ENCODE measurements around the gene UBE2N. TPM values are rescaled to one million over a fixed set of nuclear protein-coding genes. Genes with fewer than 3 reads are reported as not detected.

Gene UBE2N
- total and polyA plus RNA-seq, 2 of the 8 experiments (the other 6 are each of a cell fraction or from before 2014, with no cell fraction given): 108 to 225 TPM

DNA sequence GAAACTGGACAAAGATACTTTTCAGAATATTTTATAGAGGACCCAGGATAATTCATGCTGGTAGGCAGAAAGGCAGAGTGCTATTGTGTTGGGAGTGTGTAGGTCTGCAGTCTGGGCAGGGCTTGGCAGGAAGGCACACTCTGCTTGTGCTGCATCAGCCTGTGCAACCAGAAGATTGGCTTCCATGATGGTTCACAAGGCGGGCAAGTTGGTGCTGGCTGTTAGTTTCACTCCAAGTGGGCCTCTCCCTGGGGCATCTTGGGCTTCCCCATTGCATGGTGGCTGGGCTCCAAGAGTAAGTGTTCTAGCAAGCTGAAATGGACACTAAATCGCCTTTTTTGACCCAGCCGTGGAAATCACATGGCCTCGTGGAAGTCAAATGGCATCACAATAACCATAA is 1.8 kb upstream of the UBE2N start (continued):
- TF ChIP-seq, protein P1, sequence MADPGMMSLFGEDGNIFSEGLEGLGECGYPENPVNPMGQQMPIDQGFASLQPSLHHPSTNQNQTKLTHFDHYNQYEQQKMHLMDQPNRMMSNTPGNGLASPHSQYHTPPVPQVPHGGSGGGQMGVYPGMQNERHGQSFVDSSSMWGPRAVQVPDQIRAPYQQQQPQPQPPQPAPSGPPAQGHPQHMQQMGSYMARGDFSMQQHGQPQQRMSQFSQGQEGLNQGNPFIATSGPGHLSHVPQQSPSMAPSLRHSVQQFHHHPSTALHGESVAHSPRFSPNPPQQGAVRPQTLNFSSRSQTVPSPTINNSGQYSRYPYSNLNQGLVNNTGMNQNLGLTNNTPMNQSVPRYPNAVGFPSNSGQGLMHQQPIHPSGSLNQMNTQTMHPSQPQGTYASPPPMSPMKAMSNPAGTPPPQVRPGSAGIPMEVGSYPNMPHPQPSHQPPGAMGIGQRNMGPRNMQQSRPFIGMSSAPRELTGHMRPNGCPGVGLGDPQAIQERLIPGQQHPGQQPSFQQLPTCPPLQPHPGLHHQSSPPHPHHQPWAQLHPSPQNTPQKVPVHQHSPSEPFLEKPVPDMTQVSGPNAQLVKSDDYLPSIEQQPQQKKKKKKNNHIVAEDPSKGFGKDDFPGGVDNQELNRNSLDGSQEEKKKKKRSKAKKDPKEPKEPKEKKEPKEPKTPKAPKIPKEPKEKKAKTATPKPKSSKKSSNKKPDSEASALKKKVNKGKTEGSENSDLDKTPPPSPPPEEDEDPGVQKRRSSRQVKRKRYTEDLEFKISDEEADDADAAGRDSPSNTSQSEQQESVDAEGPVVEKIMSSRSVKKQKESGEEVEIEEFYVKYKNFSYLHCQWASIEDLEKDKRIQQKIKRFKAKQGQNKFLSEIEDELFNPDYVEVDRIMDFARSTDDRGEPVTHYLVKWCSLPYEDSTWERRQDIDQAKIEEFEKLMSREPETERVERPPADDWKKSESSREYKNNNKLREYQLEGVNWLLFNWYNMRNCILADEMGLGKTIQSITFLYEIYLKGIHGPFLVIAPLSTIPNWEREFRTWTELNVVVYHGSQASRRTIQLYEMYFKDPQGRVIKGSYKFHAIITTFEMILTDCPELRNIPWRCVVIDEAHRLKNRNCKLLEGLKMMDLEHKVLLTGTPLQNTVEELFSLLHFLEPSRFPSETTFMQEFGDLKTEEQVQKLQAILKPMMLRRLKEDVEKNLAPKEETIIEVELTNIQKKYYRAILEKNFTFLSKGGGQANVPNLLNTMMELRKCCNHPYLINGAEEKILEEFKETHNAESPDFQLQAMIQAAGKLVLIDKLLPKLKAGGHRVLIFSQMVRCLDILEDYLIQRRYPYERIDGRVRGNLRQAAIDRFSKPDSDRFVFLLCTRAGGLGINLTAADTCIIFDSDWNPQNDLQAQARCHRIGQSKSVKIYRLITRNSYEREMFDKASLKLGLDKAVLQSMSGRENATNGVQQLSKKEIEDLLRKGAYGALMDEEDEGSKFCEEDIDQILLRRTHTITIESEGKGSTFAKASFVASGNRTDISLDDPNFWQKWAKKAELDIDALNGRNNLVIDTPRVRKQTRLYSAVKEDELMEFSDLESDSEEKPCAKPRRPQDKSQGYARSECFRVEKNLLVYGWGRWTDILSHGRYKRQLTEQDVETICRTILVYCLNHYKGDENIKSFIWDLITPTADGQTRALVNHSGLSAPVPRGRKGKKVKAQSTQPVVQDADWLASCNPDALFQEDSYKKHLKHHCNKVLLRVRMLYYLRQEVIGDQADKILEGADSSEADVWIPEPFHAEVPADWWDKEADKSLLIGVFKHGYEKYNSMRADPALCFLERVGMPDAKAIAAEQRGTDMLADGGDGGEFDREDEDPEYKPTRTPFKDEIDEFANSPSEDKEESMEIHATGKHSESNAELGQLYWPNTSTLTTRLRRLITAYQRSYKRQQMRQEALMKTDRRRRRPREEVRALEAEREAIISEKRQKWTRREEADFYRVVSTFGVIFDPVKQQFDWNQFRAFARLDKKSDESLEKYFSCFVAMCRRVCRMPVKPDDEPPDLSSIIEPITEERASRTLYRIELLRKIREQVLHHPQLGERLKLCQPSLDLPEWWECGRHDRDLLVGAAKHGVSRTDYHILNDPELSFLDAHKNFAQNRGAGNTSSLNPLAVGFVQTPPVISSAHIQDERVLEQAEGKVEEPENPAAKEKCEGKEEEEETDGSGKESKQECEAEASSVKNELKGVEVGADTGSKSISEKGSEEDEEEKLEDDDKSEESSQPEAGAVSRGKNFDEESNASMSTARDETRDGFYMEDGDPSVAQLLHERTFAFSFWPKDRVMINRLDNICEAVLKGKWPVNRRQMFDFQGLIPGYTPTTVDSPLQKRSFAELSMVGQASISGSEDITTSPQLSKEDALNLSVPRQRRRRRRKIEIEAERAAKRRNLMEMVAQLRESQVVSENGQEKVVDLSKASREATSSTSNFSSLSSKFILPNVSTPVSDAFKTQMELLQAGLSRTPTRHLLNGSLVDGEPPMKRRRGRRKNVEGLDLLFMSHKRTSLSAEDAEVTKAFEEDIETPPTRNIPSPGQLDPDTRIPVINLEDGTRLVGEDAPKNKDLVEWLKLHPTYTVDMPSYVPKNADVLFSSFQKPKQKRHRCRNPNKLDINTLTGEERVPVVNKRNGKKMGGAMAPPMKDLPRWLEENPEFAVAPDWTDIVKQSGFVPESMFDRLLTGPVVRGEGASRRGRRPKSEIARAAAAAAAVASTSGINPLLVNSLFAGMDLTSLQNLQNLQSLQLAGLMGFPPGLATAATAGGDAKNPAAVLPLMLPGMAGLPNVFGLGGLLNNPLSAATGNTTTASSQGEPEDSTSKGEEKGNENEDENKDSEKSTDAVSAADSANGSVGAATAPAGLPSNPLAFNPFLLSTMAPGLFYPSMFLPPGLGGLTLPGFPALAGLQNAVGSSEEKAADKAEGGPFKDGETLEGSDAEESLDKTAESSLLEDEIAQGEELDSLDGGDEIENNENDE (IDR thresholded peaks at IDR 0.05; ENCODE audit: insufficient replicate concordance, low read length): no peak
- TF ChIP-seq SP4 (IDR thresholded peaks at IDR 0.05; ENCODE audit: low read length): no peak
- TF ChIP-seq ASH2L (IDR thresholded peaks at IDR 0.05; ENCODE audit: low read length): no peak
- no peak for TF ChIP-seq NRF1 (IDR thresholded peaks at IDR 0.05; ENCODE audit: low read depth, low read length)
- no peak for TF ChIP-seq KDM4A (IDR thresholded peaks at IDR 0.05; ENCODE audit: low read depth, low read length, severe bottlenecking)
- no peak for TF ChIP-seq POU5F1 (IDR thresholded peaks at IDR 0.05; ENCODE audit: low read depth, low read length)
- TF ChIP-seq KDM5A (IDR thresholded peaks at IDR 0.05; ENCODE audit: low read length): no peak
- no peak for TF ChIP-seq GABPA (IDR thresholded peaks at IDR 0.05; ENCODE audit: borderline replicate concordance, insufficient read depth, low read length)
- TF ChIP-seq KDM1A (IDR thresholded peaks at IDR 0.05; ENCODE audit: borderline replicate concordance, low read length): no peak
- TF ChIP-seq JUND (IDR thresholded peaks at IDR 0.05; ENCODE audit: low read length): no peak
- TF ChIP-seq SAP30 (IDR thresholded peaks at IDR 0.05; ENCODE audit: insufficient read depth, insufficient replicate concordance, low read length): no peak
